Endothelial cell of umbilical vein (primary cell): ENCODE data around the gene DLG5.

Experiments
- FOS ChIP-seq: IDR thresholded peaks from 2 replicates; pipeline ENCODE4 v1.6.1; 2011; ENCODE audit warnings: mild to moderate bottlenecking, low read length, moderate library complexity, borderline replicate concordance; ENCODE audit not compliant: insufficient read depth
- MYC ChIP-seq: IDR thresholded peaks from one replicate; pipeline ENCODE4 v1.6.1; 2011; ENCODE audit warnings: mild to moderate bottlenecking, low read depth, low read length
- POLR2A ChIP-seq: IDR thresholded peaks from 2 replicates; pipeline ENCODE4 v1.6.1; 2012; ENCODE audit warnings: low read depth, mild to moderate bottlenecking, control low read depth, low read length
- TF ChIP-seq, protein P1 (sequence below), 2 donors: IDR thresholded peaks; 1 replicate in 1 of 2; 2 replicates in 1 of 2; pipeline ENCODE4 v1.5.1; 2011; ENCODE audit warnings: low read length in 2 of 2, mild to moderate bottlenecking in 2 of 2, moderate library complexity in 2 of 2, control low read depth in 1 of 2, inconsistent platforms in 1 of 2, low read depth in 1 of 2; ENCODE audit not compliant: insufficient read depth in 1 of 2; ENCODE audit errors: extremely low read depth in 1 of 2
- TF ChIP-seq, protein P2 (sequence below): IDR thresholded peaks from 2 replicates; pipeline ENCODE4 v1.6.1; 2011; ENCODE audit not compliant: insufficient read depth, insufficient read length

DNA sequence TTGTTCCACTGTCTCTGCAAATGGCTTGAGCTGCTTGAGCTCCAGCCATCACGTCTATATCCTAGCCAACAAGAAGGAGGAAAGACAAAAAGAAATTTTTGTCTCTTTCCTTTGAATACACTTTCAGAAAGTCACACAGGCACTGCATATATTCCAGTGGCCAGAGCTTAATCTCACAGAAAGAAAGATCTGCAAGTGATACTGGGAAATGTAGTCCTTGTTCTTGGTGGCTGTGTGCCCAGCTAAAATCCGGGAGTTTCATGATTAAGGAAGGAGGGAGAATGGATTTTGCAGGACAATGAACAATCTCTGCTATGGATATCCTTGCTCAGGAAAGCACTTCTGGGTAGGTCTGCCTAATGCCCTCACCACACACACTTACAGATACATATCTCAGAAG lies 19.5 kb upstream of the DLG5 start:
- TF ChIP-seq POLR2A (no peak), MYC (no peak), FOS (no peak)
- TF ChIP-seq, protein P1, sequence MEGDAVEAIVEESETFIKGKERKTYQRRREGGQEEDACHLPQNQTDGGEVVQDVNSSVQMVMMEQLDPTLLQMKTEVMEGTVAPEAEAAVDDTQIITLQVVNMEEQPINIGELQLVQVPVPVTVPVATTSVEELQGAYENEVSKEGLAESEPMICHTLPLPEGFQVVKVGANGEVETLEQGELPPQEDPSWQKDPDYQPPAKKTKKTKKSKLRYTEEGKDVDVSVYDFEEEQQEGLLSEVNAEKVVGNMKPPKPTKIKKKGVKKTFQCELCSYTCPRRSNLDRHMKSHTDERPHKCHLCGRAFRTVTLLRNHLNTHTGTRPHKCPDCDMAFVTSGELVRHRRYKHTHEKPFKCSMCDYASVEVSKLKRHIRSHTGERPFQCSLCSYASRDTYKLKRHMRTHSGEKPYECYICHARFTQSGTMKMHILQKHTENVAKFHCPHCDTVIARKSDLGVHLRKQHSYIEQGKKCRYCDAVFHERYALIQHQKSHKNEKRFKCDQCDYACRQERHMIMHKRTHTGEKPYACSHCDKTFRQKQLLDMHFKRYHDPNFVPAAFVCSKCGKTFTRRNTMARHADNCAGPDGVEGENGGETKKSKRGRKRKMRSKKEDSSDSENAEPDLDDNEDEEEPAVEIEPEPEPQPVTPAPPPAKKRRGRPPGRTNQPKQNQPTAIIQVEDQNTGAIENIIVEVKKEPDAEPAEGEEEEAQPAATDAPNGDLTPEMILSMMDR (IDR thresholded peaks at IDR 0.05; ENCODE audit: extremely low read depth in 1 of 2, insufficient read depth in 1 of 2, low read depth in 1 of 2, low read length in 2 of 2) = no peak
- TF ChIP-seq, protein P2, sequence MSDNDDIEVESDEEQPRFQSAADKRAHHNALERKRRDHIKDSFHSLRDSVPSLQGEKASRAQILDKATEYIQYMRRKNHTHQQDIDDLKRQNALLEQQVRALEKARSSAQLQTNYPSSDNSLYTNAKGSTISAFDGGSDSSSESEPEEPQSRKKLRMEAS = no peak
